Measurements from ENCODE around the gene BLTP2.

DNA sequence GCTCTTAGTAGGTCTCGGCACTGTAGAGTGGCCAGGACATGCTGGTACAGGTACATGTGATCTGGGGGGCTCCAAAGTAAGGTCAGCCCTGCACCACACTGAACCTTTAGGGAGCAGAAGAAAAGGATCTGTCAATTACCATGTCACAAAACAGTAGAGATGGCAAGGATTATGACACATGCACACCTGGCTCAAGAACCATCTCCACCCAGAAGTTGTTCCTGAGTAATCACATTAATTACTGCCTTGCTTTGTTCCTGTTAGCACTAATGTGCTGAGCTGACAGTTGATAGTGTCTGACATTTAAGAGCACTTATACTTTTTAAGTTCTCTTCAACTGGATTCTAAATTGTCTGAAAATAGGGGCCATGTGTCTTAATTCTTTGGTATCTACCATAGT lies 9.5 kb downstream of the BLTP2 start:
- TF ChIP-seq, protein P1, sequence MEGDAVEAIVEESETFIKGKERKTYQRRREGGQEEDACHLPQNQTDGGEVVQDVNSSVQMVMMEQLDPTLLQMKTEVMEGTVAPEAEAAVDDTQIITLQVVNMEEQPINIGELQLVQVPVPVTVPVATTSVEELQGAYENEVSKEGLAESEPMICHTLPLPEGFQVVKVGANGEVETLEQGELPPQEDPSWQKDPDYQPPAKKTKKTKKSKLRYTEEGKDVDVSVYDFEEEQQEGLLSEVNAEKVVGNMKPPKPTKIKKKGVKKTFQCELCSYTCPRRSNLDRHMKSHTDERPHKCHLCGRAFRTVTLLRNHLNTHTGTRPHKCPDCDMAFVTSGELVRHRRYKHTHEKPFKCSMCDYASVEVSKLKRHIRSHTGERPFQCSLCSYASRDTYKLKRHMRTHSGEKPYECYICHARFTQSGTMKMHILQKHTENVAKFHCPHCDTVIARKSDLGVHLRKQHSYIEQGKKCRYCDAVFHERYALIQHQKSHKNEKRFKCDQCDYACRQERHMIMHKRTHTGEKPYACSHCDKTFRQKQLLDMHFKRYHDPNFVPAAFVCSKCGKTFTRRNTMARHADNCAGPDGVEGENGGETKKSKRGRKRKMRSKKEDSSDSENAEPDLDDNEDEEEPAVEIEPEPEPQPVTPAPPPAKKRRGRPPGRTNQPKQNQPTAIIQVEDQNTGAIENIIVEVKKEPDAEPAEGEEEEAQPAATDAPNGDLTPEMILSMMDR (IDR thresholded peaks at IDR 0.05; ENCODE audit: low read length) = no peak
- TF ChIP-seq EZH2 (optimal IDR thresholded peaks at IDR 0.05; ENCODE audit: low read depth, low read length) = no peak
